Fibroblast of mammary gland (primary cell): ENCODE data around the gene TTC22.
A peak's percentile ranks its signal among the peaks of the same experiment; 100 is the strongest.

ENCODE experiments used
- DNase-seq: peaks from one replicate; pipeline ENCODE4 v3.0.0-alpha.2; 2010; ENCODE audit warnings: low read depth
- H3K4me3 ChIP-seq: 2 replicates; pipeline ENCODE4 v1.5.1; 2011; ENCODE audit warnings: low read depth, mild to moderate bottlenecking, low read length, moderate library complexity; ENCODE audit not compliant: control insufficient read depth
- TF ChIP-seq, protein P1 (sequence below): conservative IDR thresholded peaks from 2 replicates; pipeline ENCODE4 v1.5.1; 2011; ENCODE audit warnings: low read depth, low read length, inconsistent platforms; ENCODE audit not compliant: control insufficient read depth, insufficient read depth

TTC22 gene

DNA sequence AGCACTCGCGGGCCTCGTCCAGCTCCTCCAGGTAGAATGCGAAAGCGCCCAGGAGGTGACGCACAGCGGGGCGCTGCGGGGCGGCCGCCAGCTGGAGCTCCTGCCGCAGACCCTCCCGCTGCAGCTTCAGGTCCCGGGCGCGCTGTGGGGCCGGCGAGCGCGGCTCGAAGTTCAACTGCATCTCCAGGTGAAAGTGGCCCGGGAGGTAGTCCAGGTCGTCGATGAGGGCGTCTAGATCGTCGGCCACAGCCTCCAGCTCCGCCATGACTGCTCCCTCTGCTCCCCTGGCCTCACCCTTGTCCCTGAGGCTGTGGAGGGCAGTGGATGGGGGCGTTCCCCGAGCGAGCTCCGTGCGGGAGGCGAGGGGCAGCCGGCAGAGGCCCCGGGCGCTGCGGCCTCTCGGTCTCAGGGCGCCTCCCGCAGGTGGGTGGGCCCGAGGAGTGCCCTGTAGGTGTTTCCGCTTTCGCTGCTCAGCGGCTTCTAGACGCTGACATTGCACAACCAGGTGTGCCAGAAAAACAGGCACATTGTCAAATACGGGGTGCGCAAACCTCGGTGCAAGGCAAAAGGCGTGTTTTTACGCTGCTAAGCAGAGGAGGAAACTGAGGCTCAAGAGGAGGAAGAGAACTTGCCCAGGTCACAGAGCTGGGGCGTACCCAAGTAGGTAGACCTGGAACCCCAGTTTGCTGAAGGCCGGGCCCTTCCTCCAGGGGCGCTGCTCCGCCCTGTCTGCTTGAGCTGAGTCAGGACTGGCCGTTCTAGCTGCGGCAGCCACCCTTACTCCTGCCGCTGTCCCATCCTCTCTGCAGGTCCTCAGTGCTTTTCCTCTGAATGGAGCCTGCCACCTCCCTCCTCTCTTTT lies at the start of gene TTC22:
Gene TTC22, minus strand, starts transcription at position 425 of the 861 bp plus-strand sequence. Its CDS starts 160 bp downstream, at position 265.
- TF ChIP-seq, protein P1, sequence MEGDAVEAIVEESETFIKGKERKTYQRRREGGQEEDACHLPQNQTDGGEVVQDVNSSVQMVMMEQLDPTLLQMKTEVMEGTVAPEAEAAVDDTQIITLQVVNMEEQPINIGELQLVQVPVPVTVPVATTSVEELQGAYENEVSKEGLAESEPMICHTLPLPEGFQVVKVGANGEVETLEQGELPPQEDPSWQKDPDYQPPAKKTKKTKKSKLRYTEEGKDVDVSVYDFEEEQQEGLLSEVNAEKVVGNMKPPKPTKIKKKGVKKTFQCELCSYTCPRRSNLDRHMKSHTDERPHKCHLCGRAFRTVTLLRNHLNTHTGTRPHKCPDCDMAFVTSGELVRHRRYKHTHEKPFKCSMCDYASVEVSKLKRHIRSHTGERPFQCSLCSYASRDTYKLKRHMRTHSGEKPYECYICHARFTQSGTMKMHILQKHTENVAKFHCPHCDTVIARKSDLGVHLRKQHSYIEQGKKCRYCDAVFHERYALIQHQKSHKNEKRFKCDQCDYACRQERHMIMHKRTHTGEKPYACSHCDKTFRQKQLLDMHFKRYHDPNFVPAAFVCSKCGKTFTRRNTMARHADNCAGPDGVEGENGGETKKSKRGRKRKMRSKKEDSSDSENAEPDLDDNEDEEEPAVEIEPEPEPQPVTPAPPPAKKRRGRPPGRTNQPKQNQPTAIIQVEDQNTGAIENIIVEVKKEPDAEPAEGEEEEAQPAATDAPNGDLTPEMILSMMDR, result peak; percentile 39
- H3K4me3 ChIP-seq, result no peak within 1 kb of the TSS

DNA sequence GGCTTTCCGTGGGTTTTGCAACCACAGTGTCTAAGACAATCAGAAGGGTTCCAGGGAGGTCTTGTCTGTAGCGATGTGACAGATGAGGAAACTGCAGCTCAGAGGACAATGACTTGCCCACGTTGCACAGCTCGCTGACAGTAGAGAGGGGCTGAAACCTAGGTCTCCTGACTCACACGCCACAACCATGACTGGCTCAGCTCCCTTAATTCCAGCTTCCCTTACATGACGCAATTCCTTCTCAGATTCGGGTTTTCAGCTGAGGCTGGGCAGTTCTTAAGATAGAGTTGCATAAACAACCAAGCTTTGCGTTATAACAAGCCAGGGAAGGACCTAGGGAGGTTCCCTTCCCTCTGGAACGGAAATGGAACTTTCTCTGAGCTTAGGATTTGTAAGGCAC lies 49.6 kb upstream of the TTC22 start:
- H3K4me3 ChIP-seq, result no peak overlapping the region
- TF ChIP-seq, protein P1, result no peak
- DNase-seq, result peak; percentile 100

More for the DNA sequence above, at the start of gene TTC22:
- no peak for DNase-seq

DNA sequence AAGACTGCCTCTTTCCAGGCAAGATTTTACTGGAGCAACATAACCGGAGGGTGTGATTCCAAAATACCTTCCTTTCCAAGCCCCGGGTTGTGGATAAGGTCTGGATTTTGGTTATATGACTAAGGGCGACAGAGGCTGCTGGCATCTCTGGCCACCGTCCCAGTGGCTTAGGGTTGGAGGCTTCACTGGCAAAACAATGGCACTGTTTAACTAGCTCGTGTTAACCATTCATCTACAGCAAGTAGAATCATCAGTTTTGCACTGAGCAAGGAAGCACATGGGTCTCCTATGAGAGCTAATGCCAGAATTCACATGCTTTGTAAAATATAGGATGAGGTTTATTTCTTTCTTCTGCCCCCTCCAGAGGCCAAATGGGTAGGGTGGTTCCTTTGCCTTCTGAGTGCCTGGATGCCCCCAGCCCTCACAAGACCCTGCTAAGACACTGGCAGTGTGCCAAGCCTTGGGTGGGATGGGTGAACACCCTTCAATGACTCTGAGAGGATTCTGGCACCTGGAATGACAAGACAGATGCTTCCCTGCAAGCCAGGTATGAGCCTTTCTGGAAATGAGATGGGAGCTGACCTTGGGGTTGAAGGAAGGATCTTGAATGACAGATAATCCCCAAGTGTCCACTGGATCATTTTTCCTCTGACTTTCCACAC lies 49.1 kb upstream of the TTC22 start:
- TF ChIP-seq, protein P1, result no peak
- H3K4me3 ChIP-seq, result no peak overlapping the region
- DNase-seq, result no peak

DNA sequence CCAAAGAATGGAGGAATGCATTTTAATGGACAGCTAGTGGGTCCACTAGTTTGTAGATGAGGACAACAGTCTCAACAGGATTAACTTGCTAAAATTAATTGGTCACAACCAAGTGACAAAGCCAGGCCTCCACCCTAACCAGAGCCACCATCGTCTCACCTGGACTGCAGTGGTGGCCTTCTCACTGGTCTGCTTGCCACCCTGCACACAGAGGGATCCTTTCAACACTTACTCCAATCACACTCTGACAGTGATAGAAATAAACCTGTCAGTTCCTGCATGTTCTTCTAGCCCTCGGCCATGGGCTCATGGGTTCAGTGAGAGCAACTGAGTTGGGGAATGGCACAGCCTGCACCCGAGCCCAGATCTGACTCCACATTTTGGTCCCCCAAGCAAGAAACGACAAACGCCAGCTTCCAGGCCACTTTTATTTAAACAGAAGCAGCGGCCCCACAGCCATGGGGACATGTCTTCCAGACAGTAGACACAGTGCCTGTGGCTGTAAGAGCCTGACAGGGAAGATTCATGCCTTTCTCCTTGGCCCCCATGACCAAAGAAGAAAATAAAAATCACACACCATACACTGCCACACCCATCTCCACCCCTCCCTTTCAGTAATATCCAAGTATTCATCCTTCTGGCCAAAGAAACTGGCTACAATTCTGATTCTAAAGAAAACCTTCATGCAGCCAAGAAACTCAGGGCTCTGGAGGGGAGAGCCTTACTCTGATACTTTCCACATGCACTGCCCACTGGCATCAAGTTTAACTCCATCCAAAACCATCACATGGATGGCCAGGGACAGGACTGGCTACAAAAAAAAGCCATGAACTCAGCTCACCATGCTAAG lies 48.3 kb upstream of the TTC22 start:
- DNase-seq, result no peak
- TF ChIP-seq, protein P1, result no peak
- no peak overlapping the region for H3K4me3 ChIP-seq

DNA sequence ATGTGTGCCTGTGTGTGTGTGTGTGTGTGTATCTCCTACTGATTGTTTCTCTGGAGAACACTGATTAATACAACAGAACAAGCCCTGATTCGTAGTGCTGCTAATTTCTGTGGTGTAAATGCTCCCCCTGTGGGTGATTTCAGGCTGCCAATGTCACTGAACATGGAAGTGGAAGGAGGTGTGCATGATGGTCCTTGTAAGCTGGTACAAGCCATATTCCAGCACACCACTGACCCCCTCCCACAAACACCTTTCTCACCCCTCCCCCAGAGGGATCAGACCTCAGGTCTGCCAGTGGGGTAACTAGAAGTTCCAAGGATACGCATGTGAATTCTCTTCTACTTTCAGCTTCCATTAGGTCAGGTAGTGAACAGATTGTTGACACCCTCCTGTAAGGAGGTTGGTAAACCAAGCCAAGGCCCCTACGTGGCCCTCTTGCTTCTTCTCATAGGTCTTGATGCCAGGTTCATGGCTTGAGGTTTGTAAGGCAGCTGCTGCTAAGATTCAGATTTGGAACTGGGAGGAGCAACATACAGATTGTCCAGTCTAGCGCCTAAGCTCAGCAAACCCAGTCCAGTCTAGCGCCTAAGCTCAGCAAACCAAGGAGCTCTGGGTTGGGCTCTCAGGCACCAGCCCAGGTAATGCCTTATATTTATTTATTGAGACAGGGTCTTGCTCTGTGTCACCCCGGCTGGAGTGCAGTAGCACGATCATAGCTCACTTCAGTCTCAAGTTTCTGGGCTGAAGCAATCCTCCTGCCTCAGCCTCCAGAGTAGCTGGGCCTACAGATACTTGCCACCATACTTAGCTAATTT lies 47.2 kb upstream of the TTC22 start:
- no peak for DNase-seq
- H3K4me3 ChIP-seq, result no peak overlapping the region
- TF ChIP-seq, protein P1, result no peak
